IMR-90 (cell line): ENCODE results near the gene IGFBP5. TPM values are rescaled to one million over a fixed set of nuclear protein-coding genes. Genes with fewer than 3 reads are reported as not detected.

Experiments
- ATAC-seq: fragments of 200-7000 bp; cut with Tn5 transposase; 2 replicates; pipeline ENCODE4 v1.9.1; 2020; ENCODE audit warnings: low read depth, mild to moderate bottlenecking, moderate library complexity
- BruUV-seq: library from RNA; stranded (reverse); fragments of 400-500 nt; replicated peaks from 2 replicates; lab custom pipeline; 2021; lab: Mats Ljungman, UMichigan
- CTCF ChIA-PET: fragments of 300-600 bp; formaldehyde crosslinking; extraction: SDS; loops from one replicate; lab custom pipeline; 2021; ENCODE audit warnings: antibody characterized with exemption; lab: Yijun Ruan, JAX
- POLR2A ChIA-PET: fragments of 300-600 bp; sonication (Branson Sonifier 250); formaldehyde crosslinking; loops from one replicate; lab custom pipeline; 2022; ENCODE audit warnings: antibody characterized with exemption; ENCODE audit not compliant: unreplicated experiment; lab: Charles Lee
- DNase-seq: peaks from one replicate; pipeline ENCODE4 v3.0.0; 2013
- H2AFZ ChIP-seq: replicated peaks from 2 replicates; pipeline ENCODE3; 2013; ENCODE audit warnings: low read length, mild to moderate bottlenecking; ENCODE audit not compliant: poor library complexity
- H2AK5ac ChIP-seq: 2 replicates; pipeline ENCODE4 v1.6.1; 2013; ENCODE audit warnings: low read depth, low read length, inconsistent platforms
- H2AK9ac ChIP-seq: replicated peaks from 2 replicates; pipeline ENCODE3; 2013; ENCODE audit warnings: mild to moderate bottlenecking, low read depth, low read length, moderate library complexity; ENCODE audit not compliant: poor library complexity
- H2BK120ac ChIP-seq: 2 replicates; pipeline ENCODE4 v1.6.1; 2013; ENCODE audit warnings: low read depth, low read length, inconsistent platforms
- H2BK15ac ChIP-seq: 3 replicates; pipeline ENCODE4 v1.6.1; 2013; ENCODE audit warnings: low read depth, low read length, inconsistent platforms
- H2BK20ac ChIP-seq: 2 replicates; pipeline ENCODE4 v1.6.1; 2013; ENCODE audit warnings: low read depth, mild to moderate bottlenecking, inconsistent platforms, low read length, moderate library complexity
- H2BK5ac ChIP-seq: 2 replicates; pipeline ENCODE4 v1.6.1; 2013; ENCODE audit warnings: mild to moderate bottlenecking, low read depth, low read length, inconsistent platforms; ENCODE audit not compliant: poor library complexity, severe bottlenecking
- H3K14ac ChIP-seq: replicated peaks from 2 replicates; pipeline ENCODE4 v1.6.1; 2013; ENCODE audit warnings: low read depth, low read length, inconsistent platforms
- H3K18ac ChIP-seq: 2 replicates; pipeline ENCODE4 v1.6.1; 2013; ENCODE audit warnings: low read depth, low read length, control low read depth
- H3K23ac ChIP-seq: 2 replicates; pipeline ENCODE4 v1.6.1; 2013; ENCODE audit warnings: low read depth, low read length, inconsistent platforms
- H3K27ac ChIP-seq: 2 replicates; pipeline ENCODE4 v1.5.1; 2013; ENCODE audit warnings: mild to moderate bottlenecking, control low read depth, low read length; ENCODE audit not compliant: insufficient read depth
- H3K27me3 ChIP-seq: 2 replicates; pipeline ENCODE4 v1.6.1; 2013; ENCODE audit warnings: low read length; ENCODE audit not compliant: control insufficient read depth, insufficient read depth
- H3K36me3 ChIP-seq: 2 replicates; pipeline ENCODE4 v1.6.1; 2013; ENCODE audit warnings: low read length, mixed read lengths; ENCODE audit not compliant: control insufficient read depth, insufficient read depth
- H3K4ac ChIP-seq: 2 replicates; pipeline ENCODE4 v1.6.1; 2013; ENCODE audit warnings: low read depth, low read length, inconsistent platforms
- H3K4me1 ChIP-seq: 2 replicates; pipeline ENCODE4 v1.6.1; 2013; ENCODE audit warnings: low read length, mixed read lengths; ENCODE audit not compliant: control insufficient read depth, insufficient read depth
- H3K4me2 ChIP-seq: 2 replicates; pipeline ENCODE4 v1.6.1; 2013; ENCODE audit warnings: low read depth, mild to moderate bottlenecking, control low read depth, low read length, moderate library complexity
- H3K4me3 ChIP-seq: 2 replicates; pipeline ENCODE4 v1.5.1; 2013; ENCODE audit warnings: low read depth, mild to moderate bottlenecking, control low read depth, low read length, moderate library complexity; ENCODE audit not compliant: insufficient read depth
- H3K56ac ChIP-seq: 2 replicates; pipeline ENCODE4 v1.6.1; 2013; ENCODE audit warnings: low read length, inconsistent platforms; ENCODE audit not compliant: insufficient read depth; ENCODE audit errors: extremely low read depth
- H3K79me1 ChIP-seq, 2 experiments: 2 replicates each; pipeline ENCODE4 v1.6.1; 2013; ENCODE audit warnings: low read length in 2 of 2, inconsistent platforms in 1 of 2, low read depth in 1 of 2
- H3K9ac ChIP-seq: 2 replicates; pipeline ENCODE4 v1.6.1; 2013; ENCODE audit warnings: low read depth, low read length, control low read depth
- H3K9me1 ChIP-seq: 2 replicates; pipeline ENCODE4 v1.6.1; 2013; ENCODE audit warnings: low read length, inconsistent platforms; ENCODE audit not compliant: insufficient read depth
- H3K9me3 ChIP-seq: 2 replicates; pipeline ENCODE4 v1.6.1; 2013; ENCODE audit warnings: low read length; ENCODE audit not compliant: control insufficient read depth, insufficient read depth
- H4K20me1 ChIP-seq: 2 replicates; pipeline ENCODE4 v1.6.1; 2013; ENCODE audit warnings: low read length, inconsistent platforms; ENCODE audit not compliant: insufficient read depth
- H4K5ac ChIP-seq: 2 replicates; pipeline ENCODE4 v1.6.1; 2013; ENCODE audit warnings: mild to moderate bottlenecking, low read depth, low read length, control low read depth
- H4K8ac ChIP-seq, 2 experiments: 2 replicates each; pipeline ENCODE4 v1.6.1; 2013; ENCODE audit warnings: low read depth in 2 of 2, low read length in 2 of 2, control low read depth in 1 of 2, inconsistent platforms in 1 of 2
- H4K91ac ChIP-seq: 2 replicates; pipeline ENCODE4 v1.6.1; 2013; ENCODE audit warnings: low read depth, low read length, inconsistent platforms; ENCODE audit not compliant: insufficient read depth
- BHLHE40 ChIP-seq: fragments of 150-350 bp; IDR thresholded peaks from 2 replicates; pipeline ENCODE4 v1.6.1; 2016; ENCODE audit warnings: mild to moderate bottlenecking, low read depth, low read length
- CEBPB ChIP-seq: IDR thresholded peaks from 2 replicates; pipeline ENCODE4 v1.6.1; 2012; ENCODE audit warnings: low read depth, low read length, improper control_type of control experiment
- CHD1 ChIP-seq: IDR thresholded peaks from 2 replicates; pipeline ENCODE4 v1.6.1; 2012; ENCODE audit warnings: low read depth, low read length, improper control_type of control experiment
- FOS ChIP-seq: fragments of 150-350 bp; IDR thresholded peaks from 2 replicates; pipeline ENCODE4 v1.6.1; 2016; ENCODE audit warnings: low read depth, low read length
- MAFK ChIP-seq: IDR thresholded peaks from 2 replicates; pipeline ENCODE4 v1.6.1; 2012; ENCODE audit warnings: low read depth, low read length, improper control_type of control experiment
- MAZ ChIP-seq: IDR thresholded peaks from 2 replicates; pipeline ENCODE4 v1.6.1; 2012; ENCODE audit warnings: low read depth, mild to moderate bottlenecking, low read length, improper control_type of control experiment, moderate library complexity, borderline replicate concordance
- MXI1 ChIP-seq: IDR thresholded peaks from 2 replicates; pipeline ENCODE4 v1.6.1; 2012; ENCODE audit warnings: low read depth, mild to moderate bottlenecking, low read length, moderate library complexity, borderline replicate concordance
- NFE2L2 ChIP-seq: fragments of 150-350 bp; IDR thresholded peaks from 2 replicates; pipeline ENCODE4 v1.6.1; 2016; ENCODE audit warnings: low read depth, mild to moderate bottlenecking, low read length
- POLR2A ChIP-seq: IDR thresholded peaks from 2 replicates; pipeline ENCODE4 v1.6.1; 2012; ENCODE audit warnings: mild to moderate bottlenecking, low read depth, low read length
- RAD21 ChIP-seq: IDR thresholded peaks from 2 replicates; pipeline ENCODE4 v1.6.1; 2012; ENCODE audit warnings: low read length, improper control_type of control experiment
- RCOR1 ChIP-seq: IDR thresholded peaks from 2 replicates; pipeline ENCODE4 v1.6.1; 2012; ENCODE audit warnings: mild to moderate bottlenecking, low read length, improper control_type of control experiment; ENCODE audit not compliant: insufficient replicate concordance
- RFX5 ChIP-seq: IDR thresholded peaks from 2 replicates; pipeline ENCODE4 v1.8.0; 2012; ENCODE audit warnings: low read depth, mild to moderate bottlenecking, low read length, moderate library complexity
- SMC3 ChIP-seq: fragments of 150-350 bp; IDR thresholded peaks from 2 replicates; pipeline ENCODE4 v1.6.1; 2016; ENCODE audit warnings: low read depth, mild to moderate bottlenecking, antibody characterized with exemption, low read length, moderate library complexity
- USF2 ChIP-seq: fragments of 150-350 bp; IDR thresholded peaks from 2 replicates; pipeline ENCODE4 v1.6.1; 2017; ENCODE audit warnings: mild to moderate bottlenecking, antibody characterized with exemption, low read length, low read depth
- WGBS, 2 experiments: methylation state at CpG; one replicate each; pipeline versions ENCODE4 v1.1.5 to v1.1.7; 2013; ENCODE audit warnings: missing lambda C conversion rate in 2 of 2; ENCODE audit not compliant: insufficient read length in 1 of 2; ENCODE audit errors: extremely low coverage in 2 of 2; 5-methylcytosine and 5-hydroxymethylcytosine counted together
- dilution Hi-C: fragments of 300-500 bp; cut with HindIII; formaldehyde crosslinking; loops from one replicate; pipeline ENCODE4 v1.14.3; 2018; ENCODE audit warnings: low sequenced_read_pairs; ENCODE audit not compliant: unreplicated experiment
- in situ Hi-C: fragments of 300-500 bp; cut with MboI; formaldehyde crosslinking; loops from 3 replicates; pipeline ENCODE4 v1.14.3; 2019; ENCODE audit warnings: low sequenced_read_pairs, inconsistent platforms, mixed read lengths
- intact Hi-C: fragments of 100-400 bp; cut with micrococcal nuclease; formaldehyde crosslinking; loops from 2 replicates; pipeline ENCODE4 v1.10.0; 2022
- polyA plus RNA-seq, 3 experiments: library from polyadenylated mRNA; depleted of rRNA; stranded (reverse); fragments of >200 nt; gene quantifications; 2 replicates each; pipeline ENCODE4 v1.2.3, GENCODE V29; 2012; ENCODE audit warnings: low replicate concordance in 1 of 3
- total RNA-seq: library from RNA; depleted of rRNA; stranded (reverse); fragments of >200 nt; gene quantifications from 2 replicates; pipeline ENCODE4 v1.2.3, GENCODE V29; 2012
- TF ChIP-seq, protein P1 (sequence below): conservative IDR thresholded peaks from 2 replicates; pipeline ENCODE4 v1.5.1; 2012; ENCODE audit warnings: mild to moderate bottlenecking, low read depth, low read length, improper control_type of control experiment

IGFBP5 gene
- total and polyA plus RNA-seq, 2 of the 4 experiments (the other 2 are of a cell fraction) = 392 to 1,339 TPM

- peak overlapping the region; percentile 85 for H3K27ac ChIP-seq
- TF ChIP-seq RFX5 = no peak
- no peak for TF ChIP-seq RCOR1
- no peak for TF ChIP-seq MAZ
- no peak for TF ChIP-seq FOS
- no peak for TF ChIP-seq CHD1
- no peak for TF ChIP-seq MAFK
- no peak for TF ChIP-seq SMC3
- no peak for TF ChIP-seq BHLHE40
- TF ChIP-seq, protein P1, sequence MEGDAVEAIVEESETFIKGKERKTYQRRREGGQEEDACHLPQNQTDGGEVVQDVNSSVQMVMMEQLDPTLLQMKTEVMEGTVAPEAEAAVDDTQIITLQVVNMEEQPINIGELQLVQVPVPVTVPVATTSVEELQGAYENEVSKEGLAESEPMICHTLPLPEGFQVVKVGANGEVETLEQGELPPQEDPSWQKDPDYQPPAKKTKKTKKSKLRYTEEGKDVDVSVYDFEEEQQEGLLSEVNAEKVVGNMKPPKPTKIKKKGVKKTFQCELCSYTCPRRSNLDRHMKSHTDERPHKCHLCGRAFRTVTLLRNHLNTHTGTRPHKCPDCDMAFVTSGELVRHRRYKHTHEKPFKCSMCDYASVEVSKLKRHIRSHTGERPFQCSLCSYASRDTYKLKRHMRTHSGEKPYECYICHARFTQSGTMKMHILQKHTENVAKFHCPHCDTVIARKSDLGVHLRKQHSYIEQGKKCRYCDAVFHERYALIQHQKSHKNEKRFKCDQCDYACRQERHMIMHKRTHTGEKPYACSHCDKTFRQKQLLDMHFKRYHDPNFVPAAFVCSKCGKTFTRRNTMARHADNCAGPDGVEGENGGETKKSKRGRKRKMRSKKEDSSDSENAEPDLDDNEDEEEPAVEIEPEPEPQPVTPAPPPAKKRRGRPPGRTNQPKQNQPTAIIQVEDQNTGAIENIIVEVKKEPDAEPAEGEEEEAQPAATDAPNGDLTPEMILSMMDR = no peak
- no peak for TF ChIP-seq RAD21
- no peak for TF ChIP-seq MXI1
- TF ChIP-seq USF2 = no peak
- TF ChIP-seq POLR2A = no peak
- TF ChIP-seq CEBPB = no peak
- no peak for TF ChIP-seq NFE2L2
Observed at GRCh38 chr2:216694826-216695217, 527 bp downstream of the IGFBP5 start.

More at GRCh38 chr2:216694826-216695217, 527 bp downstream of the IGFBP5 start:
- CTCF ChIA-PET = interaction anchor here (0.6 to 1.8 kb wide), 11 partner anchors 80 to 936 kb away, joined by 3 to 5 read pairs (median 3); no protein-coding TSS in a partner anchor
- peak overlapping the region; percentile 98 for H3K9ac ChIP-seq
- peak overlapping the region; percentile 86 for H2AFZ ChIP-seq
- peaks cover 5 to 51% of the 10 kb centered on the region in 2 experiments; a peak in 3 of 4 replicates for H3K79me1 ChIP-seq
- dilution Hi-C loops (loop anchor here (25.0 kb wide), 2 partner anchors 467 to 817 kb away; no protein-coding TSS in a partner anchor), intact Hi-C loops (loop anchor here (1.0 to 10.0 kb wide), 11 partner anchors 297 to 1062 kb away; no protein-coding TSS in a partner anchor), in situ Hi-C loops (loop anchor here (10.0 kb wide), 3 partner anchors 360 to 590 kb away; no protein-coding TSS in a partner anchor)
- BruUV-seq = TSS peak; percentile 97
- peak overlapping the region; percentile 27 for H4K91ac ChIP-seq
- H2AK5ac ChIP-seq = no peak overlapping the region
- no peaks in the 10 kb centered on the region for H3K9me3 ChIP-seq
- H2BK20ac ChIP-seq = no peak overlapping the region
- H3K4me1 ChIP-seq = peaks cover 19% of the 10 kb centered on the region
- H4K8ac ChIP-seq = peak overlapping the region; percentile 51 to 71
- DNase-seq (no peak), ATAC-seq (no peak)
- peak overlapping the region; percentile 64 for H3K56ac ChIP-seq
- peak overlapping the region; percentile 69 for H3K4me3 ChIP-seq
- no peak overlapping the region for H2BK15ac ChIP-seq
- H3K14ac ChIP-seq = peak overlapping the region; percentile 91
- peaks cover 6% of the 10 kb centered on the region; the same call in 1 of the 2 replicates for H3K9me1 ChIP-seq
- H2BK5ac ChIP-seq = peak overlapping the region; percentile 83
- peaks cover 54% of the 10 kb centered on the region for H4K20me1 ChIP-seq
- no CpG with 5 or more reads among the region's 10 CpGs for WGBS, 2 experiments
- peak overlapping the region; percentile 39 for H3K4me2 ChIP-seq
- peak overlapping the region; percentile 10; the same call in 1 of the 2 replicates for H4K5ac ChIP-seq
- H3K4ac ChIP-seq = peak overlapping the region; percentile 85
- H3K27me3 ChIP-seq = no peaks in the 10 kb centered on the region
- peaks cover 37% of the 10 kb centered on the region for H3K36me3 ChIP-seq
- POLR2A ChIA-PET = interaction anchor here (0.6 to 2.1 kb wide), 27 partner anchors 8 to 1018 kb away, joined by 3 to 16 read pairs (median 5); no protein-coding TSS in a partner anchor
- H3K23ac ChIP-seq = peak overlapping the region; percentile 49
- peak overlapping the region; percentile 75 for H2AK9ac ChIP-seq
- 0 out of 2 replicates have a peak overlapping the region, but pooled peaks have one; percentile 35 for H2BK120ac ChIP-seq
- H3K18ac ChIP-seq = peak overlapping the region; percentile 25
